Measurements from ENCODE around the gene NGRN.

DNA sequence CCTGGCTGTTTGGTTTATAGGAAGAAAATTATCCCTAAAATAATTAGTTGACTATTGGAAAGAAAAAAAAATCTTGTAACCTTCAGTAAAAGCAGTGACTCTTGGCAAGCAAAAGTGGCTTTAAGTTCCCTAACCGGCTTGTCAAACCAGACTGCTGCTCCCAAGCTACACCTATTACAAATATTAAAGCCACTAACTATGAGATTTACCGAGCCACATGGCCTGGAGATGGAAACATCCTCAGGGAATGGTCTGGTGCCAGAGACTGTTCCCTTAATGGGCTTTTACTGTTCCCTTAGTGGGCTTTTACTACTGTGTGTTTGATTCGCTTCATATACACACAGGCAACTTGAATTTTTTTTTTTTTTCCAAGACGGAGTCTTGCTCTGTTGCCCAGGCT, 50.7 kb downstream of the NGRN start:
- TF ChIP-seq POLR2A (IDR thresholded peaks at IDR 0.05), result no peak
- TF ChIP-seq, protein P1, sequence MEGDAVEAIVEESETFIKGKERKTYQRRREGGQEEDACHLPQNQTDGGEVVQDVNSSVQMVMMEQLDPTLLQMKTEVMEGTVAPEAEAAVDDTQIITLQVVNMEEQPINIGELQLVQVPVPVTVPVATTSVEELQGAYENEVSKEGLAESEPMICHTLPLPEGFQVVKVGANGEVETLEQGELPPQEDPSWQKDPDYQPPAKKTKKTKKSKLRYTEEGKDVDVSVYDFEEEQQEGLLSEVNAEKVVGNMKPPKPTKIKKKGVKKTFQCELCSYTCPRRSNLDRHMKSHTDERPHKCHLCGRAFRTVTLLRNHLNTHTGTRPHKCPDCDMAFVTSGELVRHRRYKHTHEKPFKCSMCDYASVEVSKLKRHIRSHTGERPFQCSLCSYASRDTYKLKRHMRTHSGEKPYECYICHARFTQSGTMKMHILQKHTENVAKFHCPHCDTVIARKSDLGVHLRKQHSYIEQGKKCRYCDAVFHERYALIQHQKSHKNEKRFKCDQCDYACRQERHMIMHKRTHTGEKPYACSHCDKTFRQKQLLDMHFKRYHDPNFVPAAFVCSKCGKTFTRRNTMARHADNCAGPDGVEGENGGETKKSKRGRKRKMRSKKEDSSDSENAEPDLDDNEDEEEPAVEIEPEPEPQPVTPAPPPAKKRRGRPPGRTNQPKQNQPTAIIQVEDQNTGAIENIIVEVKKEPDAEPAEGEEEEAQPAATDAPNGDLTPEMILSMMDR (IDR thresholded peaks at IDR 0.05), result no peak

Data from right lobe of liver (tissue), 4 donors.